Prostate gland (tissue), 2 donors: ENCODE measurements around the gene COL2A1.

Experiments
- POLR2A ChIP-seq: fragments of 450-650 bp; IDR thresholded peaks from one replicate; pipeline ENCODE4 v1.6.1; 2016; ENCODE audit warnings: antibody characterized with exemption, mild to moderate bottlenecking
- POLR2AphosphoS5 ChIP-seq: sonication (generic); formaldehyde crosslinking; IDR thresholded peaks from one replicate; pipeline ENCODE4 v1.6.1; 2017; ENCODE audit warnings: antibody characterized with exemption
- TF ChIP-seq, protein P1 (sequence below), 4 experiments: fragments of 200-600 bp in 2 of 4; fragments of 450-650 bp in 2 of 4; sonication (generic) in 2 of 4; IDR thresholded peaks; 1 replicate in 3 of 4; 2 replicates in 1 of 4; pipeline ENCODE4 v1.5.1; 2016 to 2019; ENCODE audit warnings: antibody characterized with exemption in 4 of 4, mild to moderate bottlenecking in 2 of 4, moderate library complexity in 2 of 4

DNA sequence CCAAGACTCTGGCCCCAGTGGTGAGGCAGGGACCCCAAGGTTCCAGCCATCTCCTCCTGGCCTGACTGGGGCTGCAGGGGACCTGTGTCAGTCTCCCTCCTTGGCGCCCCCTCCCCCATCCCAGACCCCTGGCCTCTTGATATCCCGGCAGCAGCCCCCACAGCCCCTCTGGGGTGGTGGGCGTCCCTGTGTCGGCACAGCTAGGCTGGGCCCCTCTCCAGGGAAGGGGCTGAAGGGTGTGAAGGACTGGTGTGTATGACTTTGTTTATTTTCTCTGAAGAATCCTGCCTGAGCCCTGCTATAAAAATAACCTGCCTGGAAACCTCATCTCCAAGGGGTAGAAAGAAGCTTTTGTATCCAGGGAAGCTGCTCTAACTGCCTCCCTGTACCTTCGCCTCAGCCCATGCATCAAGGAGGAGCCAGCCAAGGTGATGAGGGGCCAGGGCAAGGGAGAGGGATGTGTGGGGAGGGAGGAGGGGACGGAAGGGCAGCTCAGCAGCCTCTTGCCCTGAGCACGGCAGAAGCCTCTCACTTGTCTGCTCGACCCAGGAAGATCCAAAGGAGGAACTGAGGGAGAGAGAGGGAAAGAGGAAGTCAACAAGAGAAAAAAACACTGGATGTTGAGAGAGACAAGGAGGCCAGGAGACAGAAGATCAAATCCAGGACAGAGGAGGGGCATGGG, 25.4 kb upstream of the COL2A1 start:
- TF ChIP-seq, protein P1, sequence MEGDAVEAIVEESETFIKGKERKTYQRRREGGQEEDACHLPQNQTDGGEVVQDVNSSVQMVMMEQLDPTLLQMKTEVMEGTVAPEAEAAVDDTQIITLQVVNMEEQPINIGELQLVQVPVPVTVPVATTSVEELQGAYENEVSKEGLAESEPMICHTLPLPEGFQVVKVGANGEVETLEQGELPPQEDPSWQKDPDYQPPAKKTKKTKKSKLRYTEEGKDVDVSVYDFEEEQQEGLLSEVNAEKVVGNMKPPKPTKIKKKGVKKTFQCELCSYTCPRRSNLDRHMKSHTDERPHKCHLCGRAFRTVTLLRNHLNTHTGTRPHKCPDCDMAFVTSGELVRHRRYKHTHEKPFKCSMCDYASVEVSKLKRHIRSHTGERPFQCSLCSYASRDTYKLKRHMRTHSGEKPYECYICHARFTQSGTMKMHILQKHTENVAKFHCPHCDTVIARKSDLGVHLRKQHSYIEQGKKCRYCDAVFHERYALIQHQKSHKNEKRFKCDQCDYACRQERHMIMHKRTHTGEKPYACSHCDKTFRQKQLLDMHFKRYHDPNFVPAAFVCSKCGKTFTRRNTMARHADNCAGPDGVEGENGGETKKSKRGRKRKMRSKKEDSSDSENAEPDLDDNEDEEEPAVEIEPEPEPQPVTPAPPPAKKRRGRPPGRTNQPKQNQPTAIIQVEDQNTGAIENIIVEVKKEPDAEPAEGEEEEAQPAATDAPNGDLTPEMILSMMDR (IDR thresholded peaks at IDR 0.05), result no peak
- no peak for TF ChIP-seq POLR2AphosphoS5
- no peak for TF ChIP-seq POLR2A
